ENCODE data around the gene TSLP. TPM values are rescaled to one million over a fixed set of nuclear protein-coding genes. Genes with fewer than 3 reads are reported as not detected.

The TSLP gene
- total and polyA plus RNA-seq, 2 of the 8 experiments (the other 6 are each of a cell fraction or from before 2014, with no cell fraction given): 0.39 to 1.9 TPM

- Histone ChIP-seq H3K27ac (ENCODE audit: low read depth, low read length) (no peak overlapping the region), H2BK12ac (ENCODE audit: low read depth, low read length) (no peak overlapping the region), H3K79me2 (ENCODE audit: control insufficient read depth in 1 of 2, insufficient read depth in 2 of 2, low read length in 2 of 2) (peaks cover 0 to 4% of the 10 kb centered on the region in 2 experiments; a peak in 1 of 4 replicates), H3K9ac (replicated peaks in 1 of 4; ENCODE audit: extremely low read depth in 1 of 4, low read depth in 3 of 4, low read length in 3 of 4) (peak overlapping the region in 1 of 4 experiments; percentile 34; a peak in 1 of 7 replicates), H2BK15ac (ENCODE audit: low read length) (no peak overlapping the region), H3K9me3 (ENCODE audit: insufficient read depth in 2 of 2, low read depth in 1 of 2, low read length in 1 of 2) (no peaks in the 10 kb centered on the region), H4K5ac (ENCODE audit: insufficient read length, low read depth, low read length) (peak overlapping the region; percentile 66), H3K14ac (ENCODE audit: insufficient read length) (no peak overlapping the region), H3K4ac (replicated peaks; ENCODE audit: insufficient read length, low read depth, low read length) (no peak overlapping the region), H3K23me2 (ENCODE audit: low read depth, low read length) (no peaks in the 10 kb centered on the region), H3K36me3 (ENCODE audit: control insufficient read depth in 2 of 4, insufficient read depth in 4 of 4, low read length in 3 of 4) (peaks cover 2 to 56% (median 16%) of the 10 kb centered on the region in 4 experiments), H3K4me3 (ENCODE audit: extremely low read depth in 1 of 4, insufficient read depth in 2 of 4, low read depth in 3 of 4, low read length in 4 of 4) (peak overlapping the region in 1 of 4 experiments; percentile 11; a peak in 1 of 8 replicates), H2AFZ (ENCODE audit: low read length) (no peak overlapping the region), H4K91ac (replicated peaks; ENCODE audit: insufficient read length, low read length) (no peak overlapping the region), H3K4me2 (ENCODE audit: insufficient read depth in 1 of 2, low read depth in 2 of 2, low read length in 2 of 2) (peak overlapping the region; percentile 46 to 66; a peak in 3 of 4 replicates), H4K8ac (ENCODE audit: extremely low read depth, insufficient read depth, low read length) (no peak overlapping the region), H2BK5ac (ENCODE audit: low read depth, low read length) (no peak overlapping the region), H4K20me1 (replicated peaks in 1 of 2; ENCODE audit: control insufficient read depth in 1 of 2, insufficient read depth in 2 of 2, low read length in 2 of 2) (no peaks in the 10 kb centered on the region), H3K23ac (ENCODE audit: insufficient read length) (no peak overlapping the region), H3K79me1 (ENCODE audit: low read depth, low read length) (no peaks in the 10 kb centered on the region), H2BK120ac (replicated peaks; ENCODE audit: low read depth, low read length) (no peak overlapping the region), H3K27me3 (replicated peaks in 1 of 4; ENCODE audit: control insufficient read depth in 3 of 4, extremely low read depth in 1 of 4, insufficient read depth in 3 of 4, low read length in 3 of 4) (no peaks in the 10 kb centered on the region), H3K18ac (ENCODE audit: extremely low read depth, low read length) (no peak overlapping the region), H2AK5ac (ENCODE audit: low read depth, low read length) (no peak overlapping the region), H3K4me1 (replicated peaks in 1 of 4; ENCODE audit: control insufficient read depth in 3 of 4, insufficient read depth in 4 of 4, low read length in 3 of 4) (peaks cover 0 to 15% (median 2%) of the 10 kb centered on the region in 4 experiments; a peak in 3 of 7 replicates), H2BK20ac (ENCODE audit: low read length) (no peak overlapping the region), H3K56ac (replicated peaks; ENCODE audit: insufficient read length, low read depth, low read length) (no peak overlapping the region)
- CTCF ChIA-PET (ENCODE audit: partially characterized antibody): interaction anchor here (1.7 kb wide), 1 partner anchor 18 kb away, joined by 4 read pairs; no protein-coding TSS in a partner anchor
- FAIRE-seq (peak; percentile 84), DNase-seq (ENCODE audit: low read depth in 1 of 2, low spot score in 2 of 2) (no peak)
- WGBS, 2 experiments (ENCODE audit: extremely low coverage in 1 of 2, insufficient coverage in 1 of 2, insufficient read length in 1 of 2, insufficient replicate concordance in 2 of 2, low coverage in 1 of 2, low lambda C conversion rate in 2 of 2, missing lambda C conversion rate in 1 of 2): 14% methylated on average over 1 of the region's 1 CpG; no CpG with 5 or more reads in 1 of the 2 experiments
- no peak for TF ChIP-seq POLR2AphosphoS5 (IDR thresholded peaks at IDR 0.05; ENCODE audit: low read depth, low read length)
- TF ChIP-seq JUND (IDR thresholded peaks at IDR 0.05; ENCODE audit: low read length): peak; percentile 43; the same call in 1 of the 2 replicates
- TF ChIP-seq NANOG (IDR thresholded peaks at IDR 0.05; ENCODE audit: insufficient read depth, low read depth, low read length, poor library complexity, severe bottlenecking): peak; percentile 90
- no peak for TF ChIP-seq EZH2 (IDR thresholded peaks at IDR 0.05; ENCODE audit: low read depth, low read length, severe bottlenecking)
- POLR2A ChIA-PET (ENCODE audit: partially characterized antibody): interaction anchor here (0.7 kb wide), 1 partner anchor 1048 kb away, joined by 3 read pairs; no protein-coding TSS in a partner anchor
Measured at GRCh38 chr5:111117136-111117535, 45.6 kb downstream of the TSLP start.
